ENCODE data around the gene PI16.

PI16 gene

GRCh38 chr6:36954262-36954931, at the start of gene PI16:
PI16 (plus strand) TSS chr6:36954738; CDS start chr6:36954761, 23 bp downstream.
- Histone ChIP-seq H3K27me3 (peaks cover 97% of the 10 kb centered on the region), H3K36me3 (no peaks in the 10 kb centered on the region), H3K4me3 (ENCODE audit: low read depth in 1 of 2, low read length in 1 of 2) (no peak within 1 kb of the TSS), H3K4me1 (ENCODE audit: control insufficient read depth in 1 of 2, insufficient read depth in 1 of 2, low read depth in 1 of 2, low read length in 1 of 2) (no peaks in the 10 kb centered on the region), H3K9me3 (no peaks in the 10 kb centered on the region), H3K27ac (no peak within 1 kb of the TSS)
- TF ChIP-seq CTCF (IDR thresholded peaks at IDR 0.05): no peak

DNA sequence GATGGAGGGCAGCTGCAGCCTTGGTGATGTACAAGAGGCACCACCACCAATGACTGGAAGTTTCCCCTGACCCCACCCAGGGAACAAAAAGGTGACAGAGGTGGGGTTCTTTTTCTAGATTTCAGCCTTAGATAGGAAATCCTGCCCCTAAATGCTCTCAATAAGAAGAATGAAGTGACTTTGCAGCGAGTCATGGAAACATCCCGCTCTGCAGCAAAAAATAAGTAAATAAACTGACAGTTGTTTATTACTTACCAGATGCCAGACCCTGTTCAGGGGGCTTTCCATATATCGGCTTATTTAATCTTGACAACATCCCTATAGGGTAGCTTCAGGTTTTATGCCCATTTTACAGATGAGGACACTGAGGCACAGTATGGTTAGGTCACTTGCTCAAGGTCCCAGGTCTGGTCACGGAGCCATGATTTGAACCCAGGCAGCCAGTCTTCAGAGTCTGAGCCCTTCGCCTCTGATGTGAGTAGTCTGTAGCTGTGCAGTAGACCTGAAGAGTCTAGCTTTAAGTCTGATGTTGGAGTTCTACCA, 49.6 kb upstream of the PI16 start:
- H3K4me3 ChIP-seq (ENCODE audit: low read depth in 1 of 2, low read length in 1 of 2): no peak overlapping the region
- no peaks in the 10 kb centered on the region for H3K27me3 ChIP-seq
- no peaks in the 10 kb centered on the region for H3K9me3 ChIP-seq
- no peaks in the 10 kb centered on the region for H3K4me1 ChIP-seq (ENCODE audit: control insufficient read depth in 1 of 2, insufficient read depth in 1 of 2, low read depth in 1 of 2, low read length in 1 of 2)
- H3K27ac ChIP-seq: no peak overlapping the region
- no peak for TF ChIP-seq CTCF (IDR thresholded peaks at IDR 0.05)
- H3K36me3 ChIP-seq: peaks cover 90% of the 10 kb centered on the region

DNA sequence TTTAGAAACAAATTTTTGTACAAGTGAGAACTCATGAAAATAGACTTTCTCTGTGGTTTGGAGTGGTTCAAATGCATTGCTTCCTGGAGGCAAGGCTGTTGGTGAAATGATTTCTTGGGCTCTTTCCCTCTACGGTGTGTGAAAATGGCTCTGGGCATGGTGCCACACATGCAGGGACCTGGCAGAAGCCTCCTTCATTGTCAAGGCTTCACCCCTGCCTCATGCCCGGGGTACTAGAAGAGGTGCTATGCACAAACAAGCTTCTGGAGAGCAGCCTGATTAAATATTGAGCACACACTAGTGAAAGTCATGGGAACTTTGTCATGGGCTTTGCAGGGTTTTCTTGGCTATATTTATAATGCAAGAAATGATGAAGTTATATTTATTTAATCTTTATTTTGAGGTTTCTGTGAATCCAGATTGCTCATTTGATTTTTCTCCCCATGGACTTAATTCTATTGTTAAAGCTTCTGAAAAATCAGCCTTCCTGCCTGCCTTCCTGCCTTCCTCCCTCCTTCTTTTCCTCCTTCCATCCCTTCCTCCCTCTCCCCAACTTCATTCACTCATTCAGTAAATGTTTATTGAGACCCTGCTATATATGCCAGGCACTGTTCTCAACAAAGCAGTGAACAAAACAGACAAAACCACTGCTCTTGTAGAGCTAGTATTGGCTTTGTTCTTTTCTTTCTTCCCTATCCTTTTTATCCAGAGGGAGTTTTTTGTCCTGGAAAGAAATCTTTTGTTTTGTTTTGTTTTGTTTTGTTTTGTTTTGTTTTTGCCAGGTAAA, 47.8 kb upstream of the PI16 start:
- no peaks in the 10 kb centered on the region for H3K4me1 ChIP-seq (ENCODE audit: control insufficient read depth in 1 of 2, insufficient read depth in 1 of 2, low read depth in 1 of 2, low read length in 1 of 2)
- H3K27me3 ChIP-seq: no peaks in the 10 kb centered on the region
- no peak for TF ChIP-seq CTCF (IDR thresholded peaks at IDR 0.05)
- H3K27ac ChIP-seq: no peak overlapping the region
- H3K9me3 ChIP-seq: no peaks in the 10 kb centered on the region
- no peak overlapping the region for H3K4me3 ChIP-seq (ENCODE audit: low read depth in 1 of 2, low read length in 1 of 2)
- peaks cover 84% of the 10 kb centered on the region for H3K36me3 ChIP-seq

DNA sequence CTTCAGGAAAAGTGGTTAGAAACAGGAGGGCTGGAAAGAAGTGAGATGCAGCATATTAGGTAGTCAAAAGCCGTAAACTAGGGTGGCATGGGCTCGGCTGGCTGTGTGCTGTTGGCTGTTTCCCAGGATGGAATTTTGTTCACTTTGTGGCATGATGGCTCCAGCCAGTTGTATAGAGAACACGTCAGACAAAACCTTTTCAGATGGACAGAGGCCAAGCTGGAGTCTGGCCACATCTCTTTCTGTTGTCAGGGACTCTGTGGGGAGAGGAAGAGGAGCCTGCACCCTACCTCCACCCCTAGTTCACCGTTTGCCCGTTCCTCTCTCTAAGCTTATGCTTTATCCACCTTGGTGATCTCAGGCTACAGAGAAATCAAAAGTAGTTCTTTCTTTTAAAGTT, 46.8 kb upstream of the PI16 start:
- no peak overlapping the region for H3K4me3 ChIP-seq (ENCODE audit: low read depth in 1 of 2, low read length in 1 of 2)
- H3K9me3 ChIP-seq: no peaks in the 10 kb centered on the region
- no peak overlapping the region for H3K27ac ChIP-seq
- TF ChIP-seq CTCF (IDR thresholded peaks at IDR 0.05): no peak
- peaks cover 84% of the 10 kb centered on the region for H3K36me3 ChIP-seq
- no peaks in the 10 kb centered on the region for H3K4me1 ChIP-seq (ENCODE audit: control insufficient read depth in 1 of 2, insufficient read depth in 1 of 2, low read depth in 1 of 2, low read length in 1 of 2)
- no peaks in the 10 kb centered on the region for H3K27me3 ChIP-seq

- Histone ChIP-seq H3K4me3 (ENCODE audit: low read depth in 1 of 2, low read length in 1 of 2) (no peak overlapping the region), H3K27me3 (no peaks in the 10 kb centered on the region), H3K9me3 (no peaks in the 10 kb centered on the region), H3K36me3 (peaks cover 84% of the 10 kb centered on the region), H3K4me1 (ENCODE audit: control insufficient read depth in 1 of 2, insufficient read depth in 1 of 2, low read depth in 1 of 2, low read length in 1 of 2) (no peaks in the 10 kb centered on the region), H3K27ac (no peak overlapping the region)
- no peak for TF ChIP-seq CTCF (IDR thresholded peaks at IDR 0.05)
Measured at GRCh38 chr6:36908747-36909146, 45.8 kb upstream of the PI16 start.
